C4-2B (cell line): ENCODE data around the gene PLPPR3.

Source experiments
- ZFX ChIP-seq: fragments of 450-650 bp; IDR thresholded peaks from 2 replicates; pipeline ENCODE4 v1.6.1; 2017
- TF ChIP-seq, protein P1 (sequence below): fragments of 450-650 bp; conservative IDR thresholded peaks from 2 replicates; pipeline ENCODE4 v1.5.1; 2017; ENCODE audit warnings: mild to moderate bottlenecking

DNA sequence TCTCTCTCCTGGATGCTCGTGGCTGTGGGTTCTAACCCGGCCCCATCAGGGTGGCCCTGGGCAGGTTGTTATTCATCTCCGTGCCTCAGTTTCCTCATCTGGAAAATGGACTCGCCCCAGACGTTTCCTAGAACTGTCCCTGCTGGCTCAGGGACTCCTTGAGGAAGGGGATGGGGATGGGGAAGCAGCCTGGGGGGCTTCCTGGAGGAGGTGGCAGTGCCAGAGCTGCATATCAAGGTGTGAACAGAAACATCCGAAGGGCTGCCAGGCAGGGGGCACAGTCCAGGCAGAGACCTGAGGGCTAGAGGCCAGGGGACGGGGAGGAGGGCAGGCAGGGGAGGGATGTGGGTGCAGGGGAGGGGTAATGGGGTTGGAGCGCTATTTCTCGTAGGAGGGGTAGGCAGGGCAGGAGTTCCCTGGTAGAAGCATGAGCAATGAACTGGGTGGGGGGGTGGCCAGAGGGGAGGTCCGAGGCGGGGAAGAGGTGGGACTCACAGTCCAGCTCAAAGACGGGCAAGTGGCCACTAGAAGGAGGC lies 26.7 kb upstream of the PLPPR3 start:
- TF ChIP-seq, protein P1, sequence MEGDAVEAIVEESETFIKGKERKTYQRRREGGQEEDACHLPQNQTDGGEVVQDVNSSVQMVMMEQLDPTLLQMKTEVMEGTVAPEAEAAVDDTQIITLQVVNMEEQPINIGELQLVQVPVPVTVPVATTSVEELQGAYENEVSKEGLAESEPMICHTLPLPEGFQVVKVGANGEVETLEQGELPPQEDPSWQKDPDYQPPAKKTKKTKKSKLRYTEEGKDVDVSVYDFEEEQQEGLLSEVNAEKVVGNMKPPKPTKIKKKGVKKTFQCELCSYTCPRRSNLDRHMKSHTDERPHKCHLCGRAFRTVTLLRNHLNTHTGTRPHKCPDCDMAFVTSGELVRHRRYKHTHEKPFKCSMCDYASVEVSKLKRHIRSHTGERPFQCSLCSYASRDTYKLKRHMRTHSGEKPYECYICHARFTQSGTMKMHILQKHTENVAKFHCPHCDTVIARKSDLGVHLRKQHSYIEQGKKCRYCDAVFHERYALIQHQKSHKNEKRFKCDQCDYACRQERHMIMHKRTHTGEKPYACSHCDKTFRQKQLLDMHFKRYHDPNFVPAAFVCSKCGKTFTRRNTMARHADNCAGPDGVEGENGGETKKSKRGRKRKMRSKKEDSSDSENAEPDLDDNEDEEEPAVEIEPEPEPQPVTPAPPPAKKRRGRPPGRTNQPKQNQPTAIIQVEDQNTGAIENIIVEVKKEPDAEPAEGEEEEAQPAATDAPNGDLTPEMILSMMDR, result no peak
- TF ChIP-seq ZFX, result no peak
